ENCODE results near the gene SPSB2.

SPSB2 gene

GRCh38 chr12:6860116-6860515 lies 13.0 kb downstream of the SPSB2 start:
- no peak overlapping the region for H3K4me3 ChIP-seq (ENCODE audit: low read depth, low read length)
- no peak for TF ChIP-seq CTCF (IDR thresholded peaks at IDR 0.05; ENCODE audit: insufficient read depth, low read length, missing control alignments)
- DNase-seq (ENCODE audit: low read depth, low spot score) = no peak
- POLR2A ChIA-PET = interaction anchor here (1.0 kb wide), 1 partner anchor 9 kb away, joined by 3 read pairs; no protein-coding TSS in a partner anchor
- CTCF ChIA-PET = interaction anchor here (4.4 kb wide), 1 partner anchor 10 kb away, joined by 39 read pairs; the partner anchor contains the start of gene SPSB2

- no peak overlapping the region for H3K4me3 ChIP-seq (ENCODE audit: low read depth, low read length)
- CTCF ChIA-PET = interaction anchor here (0.6 to 4.4 kb wide), 2 partner anchors 12 to 25 kb away, joined by 3 to 39 read pairs; partner anchors contain the start of gene SPSB2
- DNase-seq (ENCODE audit: low read depth, low spot score) = no peak
- TF ChIP-seq CTCF (IDR thresholded peaks at IDR 0.05; ENCODE audit: insufficient read depth, low read length, missing control alignments) = no peak
- POLR2A ChIA-PET = interaction anchor here (1.1 kb wide), 1 partner anchor 9 kb away, joined by 4 read pairs; the partner anchor contains the start of gene TPI1
Observed at GRCh38 chr12:6858799-6859198, 14.3 kb downstream of the SPSB2 start.

- ChIA-PET CTCF (interaction anchor here (0.8 to 18.1 kb wide), 5 partner anchors 9 to 36 kb away, joined by 3 to 316 read pairs (median 43); partner anchors contain the start of genes P3H3, SPSB2 and TPI1), POLR2A (interaction anchor here (8.8 kb wide), 1 partner anchor 14 kb away, joined by 164 read pairs; the partner anchor contains the start of genes SPSB2 and TPI1)
- H3K4me3 ChIP-seq (ENCODE audit: low read depth, low read length) = no peak overlapping the region
- no peak for TF ChIP-seq CTCF (IDR thresholded peaks at IDR 0.05; ENCODE audit: insufficient read depth, low read length, missing control alignments)
- no peak for DNase-seq (ENCODE audit: low read depth, low spot score)
Observed at GRCh38 chr12:6855322-6855721, 17.8 kb downstream of the SPSB2 start.

- TF ChIP-seq CTCF (IDR thresholded peaks at IDR 0.05; ENCODE audit: insufficient read depth, low read length, missing control alignments) = no peak
- H3K4me3 ChIP-seq (ENCODE audit: low read depth, low read length) = no peak overlapping the region; the same call in 1 of the 2 replicates
- ChIA-PET POLR2A (interaction anchor here (1.5 to 8.8 kb wide), 3 partner anchors 15 to 101 kb away, joined by 6 to 164 read pairs (median 16); partner anchors contain the start of genes MLF2, SPSB2 and TPI1), CTCF (interaction anchor here (1.5 to 18.1 kb wide), 5 partner anchors 13 to 100 kb away, joined by 5 to 316 read pairs (median 43); partner anchors contain the start of genes MLF2, P3H3, SPSB2 and TPI1)
- no peak for DNase-seq (ENCODE audit: low read depth, low spot score)
Observed at GRCh38 chr12:6854036-6854435, 19.1 kb downstream of the SPSB2 start.

DNA sequence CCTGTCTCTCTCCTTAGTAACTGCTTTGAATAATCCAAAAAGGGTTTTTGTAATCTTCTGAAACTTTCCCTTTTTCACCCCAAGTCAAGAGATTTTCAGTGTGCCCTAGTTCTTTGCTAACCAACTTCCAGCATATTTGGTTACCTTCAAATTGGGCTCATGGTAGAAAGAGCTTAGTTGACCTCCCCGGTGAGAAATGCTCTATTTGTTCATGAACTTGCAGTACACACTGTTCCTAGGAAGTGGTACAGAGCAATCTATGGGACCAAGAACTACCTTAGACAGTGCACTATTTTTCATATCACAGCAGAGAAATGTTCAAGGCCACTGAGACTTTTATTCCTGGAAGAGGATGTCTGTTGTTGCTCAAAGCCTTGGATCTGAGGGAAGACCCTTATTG lies 19.5 kb downstream of the SPSB2 start:
- POLR2A ChIA-PET = interaction anchor here (1.2 to 8.8 kb wide), 7 partner anchors 9 to 101 kb away, joined by 4 to 164 read pairs (median 19); partner anchors contain the start of genes GNB3, MLF2, P3H3 and PTMS
- peak overlapping the region; percentile 69 for H3K4me3 ChIP-seq (ENCODE audit: low read depth, low read length)
- CTCF ChIA-PET = interaction anchor here (0.9 to 18.1 kb wide), 6 partner anchors 14 to 100 kb away, joined by 3 to 316 read pairs (median 28); partner anchors contain the start of genes MLF2, P3H3, SPSB2 and TPI1
- no peak for TF ChIP-seq CTCF (IDR thresholded peaks at IDR 0.05; ENCODE audit: insufficient read depth, low read length, missing control alignments)
- no peak for DNase-seq (ENCODE audit: low read depth, low spot score)

DNA sequence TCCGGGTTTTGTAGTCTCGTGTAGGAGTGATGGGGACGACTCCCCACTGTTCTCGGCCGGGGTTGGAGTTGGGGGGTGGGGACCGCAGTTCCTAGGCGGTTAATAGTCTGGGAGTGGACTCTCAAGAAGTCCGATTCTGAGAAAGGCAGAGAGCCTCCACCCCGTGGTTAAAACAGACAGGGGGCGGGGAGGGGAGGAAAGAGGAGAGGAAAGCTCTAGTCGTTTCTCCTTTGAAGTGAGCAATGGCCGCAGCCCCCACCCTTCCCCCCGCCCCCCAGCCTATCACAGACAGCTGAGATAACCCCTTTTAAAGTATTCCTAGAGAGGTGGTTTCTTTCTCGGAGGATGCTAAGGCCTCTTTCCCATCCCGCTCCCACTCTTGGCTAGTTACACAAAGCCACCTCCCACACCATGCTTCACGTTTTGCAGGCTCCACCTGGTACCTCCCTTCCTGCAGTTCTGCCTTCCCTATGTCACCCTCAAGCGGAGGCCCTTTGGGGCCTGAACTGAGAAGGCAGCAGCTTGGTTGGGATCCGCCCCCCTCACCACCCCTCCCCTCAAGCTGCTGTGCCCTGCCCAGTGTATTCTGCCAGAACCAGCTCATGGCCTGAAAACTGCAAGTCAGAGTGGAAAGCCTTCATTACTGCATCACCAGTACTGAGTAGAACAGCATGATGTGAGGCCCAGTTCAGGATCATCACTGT lies 20.3 kb downstream of the SPSB2 start:
- no peak for DNase-seq (ENCODE audit: low read depth, low spot score)
- CTCF ChIA-PET = interaction anchor here (0.6 to 18.1 kb wide), 9 partner anchors 11 to 255 kb away, joined by 3 to 316 read pairs (median 8); partner anchors contain the start of genes GNB3, MLF2, P3H3 and SPSB2

More for the DNA sequence above, 20.3 kb downstream of the SPSB2 start:
- H3K4me3 ChIP-seq (ENCODE audit: low read depth, low read length) = peak overlapping the region; percentile 69
- TF ChIP-seq CTCF (IDR thresholded peaks at IDR 0.05; ENCODE audit: insufficient read depth, low read length, missing control alignments) = no peak
- POLR2A ChIA-PET = interaction anchor here (1.2 to 8.8 kb wide), 9 partner anchors 10 to 100 kb away, joined by 3 to 164 read pairs (median 16); partner anchors contain the start of genes GNB3, MLF2, P3H3 and PTMS
